Astrocyte (in vitro differentiated cells and primary cell): ENCODE results near the gene ZNF200. TPM values are rescaled to one million over a fixed set of nuclear protein-coding genes. Genes with fewer than 3 reads are reported as not detected.

ENCODE experiments used
- DNase-seq: peaks from one replicate; pipeline ENCODE4 v3.0.0-alpha.2; 2010; ENCODE audit warnings: low read depth
- FAIRE-seq: peaks from 2 replicates; lab custom pipeline; 2011; peaks lifted over from hg19 to GRCh38; lab: Jason Lieb, UNC
- H2AFZ ChIP-seq: 2 replicates; pipeline ENCODE4 v1.6.0; 2012; ENCODE audit warnings: low read depth, low read length, inconsistent platforms
- H3K27ac ChIP-seq: 2 replicates; pipeline ENCODE4 v1.5.1; 2011; ENCODE audit warnings: low read depth, low read length, inconsistent platforms
- H3K27me3 ChIP-seq: 2 replicates; pipeline ENCODE4 v1.6.0; 2011; ENCODE audit warnings: low read length, inconsistent platforms; ENCODE audit not compliant: insufficient read depth
- H3K36me3 ChIP-seq: 2 replicates; pipeline ENCODE4 v1.5.1; 2011; ENCODE audit warnings: low read length, inconsistent platforms; ENCODE audit not compliant: insufficient read depth
- H3K4me1 ChIP-seq: 2 replicates; pipeline ENCODE4 v1.5.1; 2011; ENCODE audit warnings: low read length, inconsistent platforms; ENCODE audit not compliant: insufficient read depth
- H3K4me2 ChIP-seq: 2 replicates; pipeline ENCODE4 v1.6.0; 2012; ENCODE audit warnings: low read length, inconsistent platforms
- H3K4me3 ChIP-seq: 2 replicates; pipeline ENCODE4 v1.5.1; 2011; ENCODE audit warnings: low read depth, mild to moderate bottlenecking, low read length, inconsistent platforms; ENCODE audit not compliant: insufficient read depth
- H3K79me2 ChIP-seq: 2 replicates; pipeline ENCODE4 v1.6.0; 2012; ENCODE audit warnings: mild to moderate bottlenecking, low read length, inconsistent platforms; ENCODE audit not compliant: insufficient read depth
- H3K9ac ChIP-seq: 2 replicates; pipeline ENCODE4 v1.6.0; 2012; ENCODE audit warnings: mild to moderate bottlenecking, low read length, inconsistent platforms
- H3K9me3 ChIP-seq: 2 replicates; pipeline ENCODE4 v1.5.1; 2012; ENCODE audit warnings: low read depth, mild to moderate bottlenecking, low read length, inconsistent platforms; ENCODE audit not compliant: insufficient read depth
- H4K20me1 ChIP-seq: 2 replicates; pipeline ENCODE4 v1.6.0; 2012; ENCODE audit warnings: low read length, inconsistent platforms; ENCODE audit not compliant: insufficient read depth
- H3K27ac Mint-ChIP-seq: one replicate; pipeline ENCODE4 v1.8.0; 2021; ENCODE audit warnings: mild to moderate bottlenecking, mixed read lengths; ENCODE audit not compliant: unreplicated experiment
- H3K27me3 Mint-ChIP-seq: one replicate; pipeline ENCODE4 v1.8.0; 2021; ENCODE audit warnings: low read depth, mixed read lengths; ENCODE audit not compliant: unreplicated experiment
- H3K36me3 Mint-ChIP-seq: one replicate; pipeline ENCODE4 v1.8.0; 2021; ENCODE audit warnings: low read depth, mixed read lengths; ENCODE audit not compliant: unreplicated experiment
- H3K4me1 Mint-ChIP-seq: one replicate; pipeline ENCODE4 v1.8.0; 2021; ENCODE audit warnings: low read depth, mixed read lengths; ENCODE audit not compliant: unreplicated experiment
- H3K4me3 Mint-ChIP-seq: one replicate; pipeline ENCODE4 v1.8.0; 2021; ENCODE audit warnings: mild to moderate bottlenecking, moderate library complexity, mixed read lengths; ENCODE audit not compliant: unreplicated experiment
- H3K9me3 Mint-ChIP-seq: one replicate; pipeline ENCODE4 v1.8.0; 2021; ENCODE audit warnings: mild to moderate bottlenecking, mixed read lengths; ENCODE audit not compliant: unreplicated experiment
- CTCF ChIP-seq: IDR thresholded peaks from 2 replicates; pipeline ENCODE4 v1.5.1; 2011; ENCODE audit warnings: low read depth, mild to moderate bottlenecking, inconsistent platforms, low read length, moderate library complexity; ENCODE audit not compliant: insufficient read depth
- EZH2 ChIP-seq: IDR thresholded peaks from 2 replicates; pipeline ENCODE4 v1.6.1; 2012; ENCODE audit warnings: mild to moderate bottlenecking, low read length, inconsistent platforms; ENCODE audit not compliant: insufficient read depth
- total RNA-seq: library from RNA; stranded (reverse); gene quantifications from 2 replicates; pipeline ENCODE4 v1.2.1, GENCODE V29; 2021

Gene ZNF200
- total RNA-seq, 1 donor from 2014 or later, result 9.2 TPM

GRCh38 chr16:3262517-3262916 is 27.6 kb upstream of the ZNF200 start:
- no peaks in the 10 kb centered on the region for H3K4me1 Mint-ChIP-seq
- peaks cover 22% of the 10 kb centered on the region for H3K27me3 Mint-ChIP-seq
- H3K9me3 Mint-ChIP-seq, result peaks cover 8% of the 10 kb centered on the region
- no peak overlapping the region for H3K4me3 ChIP-seq
- H3K36me3 ChIP-seq, result no peaks in the 10 kb centered on the region
- no peaks in the 10 kb centered on the region for H4K20me1 ChIP-seq
- no peaks in the 10 kb centered on the region for H3K79me2 ChIP-seq
- peaks cover 5% of the 10 kb centered on the region for H3K4me1 ChIP-seq
- DNase-seq (no peak), FAIRE-seq (no peak)
- H3K4me2 ChIP-seq, result no peak overlapping the region
- H3K27ac Mint-ChIP-seq, result no peak overlapping the region
- no peak overlapping the region for H3K9ac ChIP-seq
- no peak overlapping the region for H3K27ac ChIP-seq
- H3K9me3 ChIP-seq, result no peaks in the 10 kb centered on the region
- H3K4me3 Mint-ChIP-seq, result peak overlapping the region; percentile 60
- no peak overlapping the region for H2AFZ ChIP-seq
- TF ChIP-seq CTCF, result no peak
- H3K27me3 ChIP-seq, result no peaks in the 10 kb centered on the region
- H3K36me3 Mint-ChIP-seq, result peaks cover 3% of the 10 kb centered on the region

- Histone ChIP-seq H3K27ac (no peak overlapping the region), H3K9me3 (no peaks in the 10 kb centered on the region), H3K4me1 (peaks cover 4% of the 10 kb centered on the region), H3K79me2 (no peaks in the 10 kb centered on the region), H3K27me3 (no peaks in the 10 kb centered on the region), H3K4me3 (no peak overlapping the region), H3K9ac (no peak overlapping the region), H3K36me3 (no peaks in the 10 kb centered on the region), H2AFZ (no peak overlapping the region), H3K4me2 (no peak overlapping the region), H4K20me1 (no peaks in the 10 kb centered on the region)
- TF ChIP-seq EZH2, result no peak
- no peak for TF ChIP-seq CTCF
- no peaks in the 10 kb centered on the region for H3K4me1 Mint-ChIP-seq
- DNase-seq (no peak), FAIRE-seq (no peak)
- H3K27me3 Mint-ChIP-seq, result peaks cover 28% of the 10 kb centered on the region
- peaks cover 2% of the 10 kb centered on the region for H3K36me3 Mint-ChIP-seq
- no peak overlapping the region for H3K4me3 Mint-ChIP-seq
- H3K27ac Mint-ChIP-seq, result no peak overlapping the region
- H3K9me3 Mint-ChIP-seq, result peaks cover 10% of the 10 kb centered on the region
Measured at GRCh38 chr16:3259836-3260235, 24.9 kb upstream of the ZNF200 start.

GRCh38 chr16:3256866-3257465 is 22.0 kb upstream of the ZNF200 start:
- H4K20me1 ChIP-seq, result no peaks in the 10 kb centered on the region
- no peak overlapping the region for H3K27ac Mint-ChIP-seq
- FAIRE-seq (no peak), DNase-seq (peak; percentile 57)
- H3K36me3 ChIP-seq, result no peaks in the 10 kb centered on the region
- TF ChIP-seq CTCF (no peak), EZH2 (no peak)
- peaks cover 2% of the 10 kb centered on the region for H3K4me1 ChIP-seq
- H3K27me3 ChIP-seq, result no peaks in the 10 kb centered on the region
- no peaks in the 10 kb centered on the region for H3K36me3 Mint-ChIP-seq
- no peaks in the 10 kb centered on the region for H3K79me2 ChIP-seq
- no peaks in the 10 kb centered on the region for H3K9me3 ChIP-seq
- peaks cover 7% of the 10 kb centered on the region for H3K9me3 Mint-ChIP-seq
- H3K4me3 ChIP-seq, result no peak overlapping the region
- no peaks in the 10 kb centered on the region for H3K4me1 Mint-ChIP-seq
- H3K9ac ChIP-seq, result no peak overlapping the region
- H3K4me2 ChIP-seq, result no peak overlapping the region
- H3K4me3 Mint-ChIP-seq, result no peak overlapping the region
- H2AFZ ChIP-seq, result no peak overlapping the region
- H3K27me3 Mint-ChIP-seq, result peaks cover 19% of the 10 kb centered on the region
- no peak overlapping the region for H3K27ac ChIP-seq
